ENCODE results near the gene NAMPT.

DNA sequence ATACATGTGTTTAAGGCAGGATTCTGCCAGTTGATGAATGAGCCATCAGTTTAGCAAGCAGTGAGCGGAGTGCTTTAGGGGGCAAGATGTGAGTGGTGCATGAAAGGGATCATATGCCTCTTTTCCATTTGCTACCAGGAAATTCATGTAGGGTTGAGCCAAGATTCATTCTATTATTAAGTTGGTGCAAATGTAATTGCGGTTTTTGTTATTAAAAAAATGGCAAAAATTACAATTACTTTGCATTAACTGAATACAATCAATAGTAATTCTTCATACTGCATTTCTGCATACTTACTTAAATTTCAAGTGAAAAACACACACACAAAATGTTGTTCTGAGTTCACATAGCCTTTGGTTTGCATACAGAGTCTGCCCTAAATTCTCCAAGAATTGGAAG lies 30.1 kb upstream of the NAMPT start:
- TF ChIP-seq, protein P1, sequence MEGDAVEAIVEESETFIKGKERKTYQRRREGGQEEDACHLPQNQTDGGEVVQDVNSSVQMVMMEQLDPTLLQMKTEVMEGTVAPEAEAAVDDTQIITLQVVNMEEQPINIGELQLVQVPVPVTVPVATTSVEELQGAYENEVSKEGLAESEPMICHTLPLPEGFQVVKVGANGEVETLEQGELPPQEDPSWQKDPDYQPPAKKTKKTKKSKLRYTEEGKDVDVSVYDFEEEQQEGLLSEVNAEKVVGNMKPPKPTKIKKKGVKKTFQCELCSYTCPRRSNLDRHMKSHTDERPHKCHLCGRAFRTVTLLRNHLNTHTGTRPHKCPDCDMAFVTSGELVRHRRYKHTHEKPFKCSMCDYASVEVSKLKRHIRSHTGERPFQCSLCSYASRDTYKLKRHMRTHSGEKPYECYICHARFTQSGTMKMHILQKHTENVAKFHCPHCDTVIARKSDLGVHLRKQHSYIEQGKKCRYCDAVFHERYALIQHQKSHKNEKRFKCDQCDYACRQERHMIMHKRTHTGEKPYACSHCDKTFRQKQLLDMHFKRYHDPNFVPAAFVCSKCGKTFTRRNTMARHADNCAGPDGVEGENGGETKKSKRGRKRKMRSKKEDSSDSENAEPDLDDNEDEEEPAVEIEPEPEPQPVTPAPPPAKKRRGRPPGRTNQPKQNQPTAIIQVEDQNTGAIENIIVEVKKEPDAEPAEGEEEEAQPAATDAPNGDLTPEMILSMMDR (IDR thresholded peaks at IDR 0.05) = no peak
- no peak for TF ChIP-seq POLR2AphosphoS5 (IDR thresholded peaks at IDR 0.05)

Measured in suprapubic skin (tissue), 3 donors.